GM18867 (cell line): Measurements from ENCODE around the gene PAQR5.
"Not testable (repeated sequence)": the region's sequence is repeated elsewhere in the genome, so short reads cannot be mapped to it uniquely, and the experiment has no call there.

Experiments
- ATAC-seq: cut with Tn5 transposase; IDR thresholded peaks from one replicate; pipeline ENCODE4 v1.9.1; 2021; ENCODE audit warnings: mild to moderate bottlenecking, moderate library complexity; ENCODE audit not compliant: unreplicated experiment

Gene PAQR5

GRCh38 chr15:69292826-69293420 is 5.8 kb upstream of the PAQR5 start:
- no peak for ATAC-seq

- no peak for ATAC-seq
Observed at GRCh38 chr15:69293741-69294615, 4.7 kb upstream of the PAQR5 start.

DNA sequence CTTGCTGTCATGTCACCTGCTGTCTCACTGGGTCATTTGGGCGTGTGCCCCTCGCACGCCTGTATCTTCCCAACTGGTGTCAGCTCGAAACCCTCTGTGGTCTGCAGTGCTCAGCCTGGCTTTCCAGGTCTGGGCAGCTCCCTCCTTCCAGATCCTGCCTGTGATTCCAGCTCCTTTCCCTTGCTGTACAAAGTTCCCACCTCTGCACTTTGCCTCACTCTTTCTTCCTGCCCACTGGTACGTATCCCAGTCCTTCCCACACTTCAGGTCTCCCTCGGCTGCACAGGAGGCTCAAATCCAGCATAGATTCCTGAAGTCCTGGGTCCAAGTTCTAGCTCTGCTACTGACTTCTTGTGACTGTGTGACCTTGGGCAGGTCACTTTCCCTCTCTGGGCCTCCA is 2.1 kb upstream of the PAQR5 start:
- ATAC-seq: no peak

DNA sequence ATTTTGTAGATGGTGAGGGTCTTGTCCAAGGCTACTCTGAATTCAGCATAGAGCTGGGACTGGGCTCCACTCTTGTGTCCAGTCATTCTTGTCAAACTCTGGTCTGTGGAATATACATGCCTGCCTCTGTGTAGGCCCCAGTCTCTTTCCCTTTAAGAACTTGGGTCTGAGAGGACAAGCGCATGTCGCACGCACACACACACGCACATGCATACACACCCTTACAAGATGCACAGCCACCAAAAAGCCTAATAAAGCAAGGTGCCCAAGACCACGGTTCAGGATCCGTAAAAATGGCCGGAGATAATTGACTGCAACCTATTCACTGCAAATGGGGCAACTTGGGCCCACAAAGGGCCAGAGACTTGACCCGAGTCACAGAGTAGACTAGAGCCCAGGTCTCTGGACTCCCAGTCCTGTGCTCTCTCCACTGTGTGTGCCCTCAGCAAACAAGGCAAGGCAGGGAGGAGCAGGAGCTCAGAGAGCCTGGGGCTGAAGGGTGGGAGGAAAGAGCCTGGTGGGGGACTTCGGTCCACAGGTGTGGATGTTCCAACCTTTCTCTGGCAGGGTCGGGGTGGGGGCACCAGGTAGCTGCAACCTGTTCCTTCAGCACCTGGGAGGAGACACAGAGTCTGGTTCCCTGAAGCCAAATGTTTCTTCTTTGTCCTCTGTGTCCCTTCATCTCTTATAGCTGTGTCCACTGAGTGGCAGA is 914 bp upstream of the PAQR5 start:
- no peak for ATAC-seq

GRCh38 chr15:69298354-69298696 is 387 bp upstream of the PAQR5 start:
- ATAC-seq: no peak

- ATAC-seq: no peak
Observed at GRCh38 chr15:69299451-69299886, 757 bp downstream of the PAQR5 start.

DNA sequence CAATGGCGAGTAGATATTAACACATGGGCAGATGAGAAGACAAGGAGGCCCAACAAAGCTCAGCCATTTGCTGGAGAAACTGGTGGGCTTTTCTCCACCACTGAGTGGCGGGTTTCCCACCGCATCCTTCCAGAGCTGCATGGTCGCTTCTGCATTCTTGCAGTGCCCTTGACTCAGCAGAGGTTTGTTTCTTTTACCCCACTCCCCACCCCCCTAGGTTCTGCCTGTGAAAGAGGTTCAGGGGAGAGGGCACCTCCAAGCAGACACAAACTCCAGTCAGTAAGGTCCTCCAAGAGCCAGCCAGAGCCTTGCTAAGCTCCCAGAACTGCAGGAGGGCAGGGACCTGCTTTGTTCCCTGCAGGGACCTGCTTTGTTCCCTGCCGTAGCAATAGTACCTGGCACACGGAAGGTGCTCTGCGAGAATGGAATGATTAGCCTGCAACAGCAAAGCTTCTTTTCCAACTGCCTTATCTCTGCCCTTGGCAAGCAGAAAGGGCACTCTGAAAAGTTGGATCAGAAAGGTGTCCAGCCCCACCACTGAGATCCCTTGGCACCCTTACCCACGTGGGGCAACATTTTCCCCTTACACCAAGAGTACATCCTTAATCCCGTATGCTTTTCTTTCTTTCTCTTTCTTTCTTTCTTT is 1.4 kb downstream of the PAQR5 start:
- ATAC-seq: no peak

- ATAC-seq: not testable (repeated sequence)
Observed at GRCh38 chr15:69301101-69301500, 2.4 kb downstream of the PAQR5 start.

- ATAC-seq: not testable (repeated sequence)
Observed at GRCh38 chr15:69302087-69302486, 3.4 kb downstream of the PAQR5 start.

- no peak for ATAC-seq
Observed at GRCh38 chr15:69302929-69303328, 4.2 kb downstream of the PAQR5 start.

GRCh38 chr15:69303337-69304181 is 4.8 kb downstream of the PAQR5 start:
- ATAC-seq: no peak

DNA sequence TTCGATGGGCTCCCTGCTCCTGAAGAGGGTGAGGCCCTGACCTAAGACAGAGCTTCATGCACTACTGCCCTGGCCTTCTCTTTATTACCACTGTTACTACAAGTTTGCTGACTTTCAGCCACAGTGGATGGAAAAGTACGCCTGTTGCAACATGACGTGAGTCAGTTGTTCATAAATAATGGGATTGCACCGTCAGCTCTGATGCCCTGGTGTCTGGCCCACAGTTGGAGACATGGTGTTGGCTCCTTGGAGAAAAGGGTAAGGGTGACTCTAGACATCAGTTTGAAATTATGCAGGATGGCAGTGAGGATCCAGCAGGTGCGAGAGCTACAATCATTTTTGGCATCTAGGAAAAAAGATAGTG is 5.5 kb downstream of the PAQR5 start:
- ATAC-seq: no peak

GRCh38 chr15:69305204-69305931 is 6.7 kb downstream of the PAQR5 start:
- ATAC-seq: no peak

GRCh38 chr15:69305933-69306568 is 7.3 kb downstream of the PAQR5 start:
- no peak for ATAC-seq

DNA sequence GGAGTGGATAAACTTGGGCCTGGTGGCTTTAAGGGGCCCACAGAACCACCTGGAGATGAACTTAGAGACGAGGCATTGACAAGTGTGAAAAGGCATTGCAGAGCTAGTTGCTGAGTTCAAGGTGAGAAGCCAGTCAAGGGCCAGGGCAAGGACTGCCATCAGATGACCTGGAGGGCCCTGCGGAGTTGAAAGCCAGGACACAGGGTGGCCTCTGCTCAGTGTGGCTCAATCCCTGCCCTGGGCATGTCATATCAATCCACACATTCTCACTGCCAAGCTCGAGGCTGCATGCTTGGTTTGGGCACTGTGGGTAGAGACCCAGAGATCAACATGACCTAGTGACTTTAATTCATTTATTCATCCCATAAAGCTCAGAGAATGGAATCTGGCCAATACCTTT is 9.2 kb downstream of the PAQR5 start:
- no peak for ATAC-seq

GRCh38 chr15:69308949-69309348 is 10.2 kb downstream of the PAQR5 start:
- no peak for ATAC-seq

DNA sequence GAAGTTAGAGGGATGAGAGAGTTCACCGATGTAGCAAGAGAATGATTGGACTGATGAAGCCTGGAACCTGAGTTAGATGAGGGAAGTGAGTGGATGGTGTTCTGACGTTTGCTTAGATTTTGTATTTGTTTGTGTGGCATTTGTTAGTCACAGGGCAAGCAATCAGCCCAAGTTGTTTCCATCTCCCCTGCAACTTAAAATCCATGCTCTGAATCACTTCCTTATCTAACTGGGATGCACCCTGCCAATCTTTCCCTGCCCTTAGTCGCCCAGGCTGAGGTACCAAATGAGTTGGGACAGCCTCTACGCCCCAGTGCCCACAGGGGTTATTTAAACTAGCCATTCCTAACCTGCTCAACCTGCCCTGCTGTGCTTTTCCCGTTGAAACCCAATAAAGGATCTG is 12.6 kb downstream of the PAQR5 start:
- no peak for ATAC-seq

GRCh38 chr15:69313432-69314000 is 14.8 kb downstream of the PAQR5 start:
- no peak for ATAC-seq

DNA sequence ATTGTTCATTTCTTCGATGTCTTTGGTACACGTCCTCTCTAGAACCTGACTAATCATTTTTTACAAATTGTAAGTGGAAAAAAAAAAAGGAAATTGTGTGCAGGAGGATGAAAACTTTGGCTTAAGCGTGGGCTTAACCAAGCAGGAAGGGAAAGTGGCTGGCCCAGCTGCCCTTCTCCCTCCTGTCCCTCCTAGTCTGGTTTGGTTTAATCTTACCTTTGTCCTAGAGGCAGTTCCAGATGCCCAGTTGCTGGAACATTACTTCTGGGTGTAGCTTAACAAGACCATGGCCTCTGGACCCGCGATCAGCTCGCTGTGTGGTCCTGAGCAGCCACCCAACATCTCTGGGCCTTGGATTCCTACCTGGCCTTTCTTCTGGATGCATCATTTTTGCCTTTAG is 15.4 kb downstream of the PAQR5 start:
- ATAC-seq: no peak
